ENCODE data around the gene KCNQ5.

KCNQ5 gene

DNA sequence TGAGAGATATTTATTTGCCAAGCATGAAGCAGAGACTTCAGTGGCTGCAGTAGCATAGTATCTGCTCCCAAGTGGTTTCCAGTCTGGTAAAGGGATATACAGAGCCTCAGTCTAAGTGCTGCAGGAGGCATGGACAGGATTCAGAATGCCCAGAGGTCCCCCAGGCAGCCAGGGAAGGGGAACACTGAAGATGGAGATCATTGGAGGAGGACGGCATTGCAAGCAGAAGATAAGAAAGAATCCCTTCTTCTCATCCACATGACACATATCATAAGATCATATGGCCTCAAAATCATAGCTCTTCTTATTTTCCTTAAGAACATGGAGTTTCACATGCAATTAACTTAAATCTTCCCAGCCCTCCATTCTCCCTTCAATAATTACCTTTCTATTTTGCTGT, 136.1 kb downstream of the KCNQ5 start:
- no peaks in the 10 kb centered on the region for H3K9me3 Mint-ChIP-seq
- H3K27me3 Mint-ChIP-seq: no peaks in the 10 kb centered on the region
- H3K36me3 Mint-ChIP-seq: no peaks in the 10 kb centered on the region
- CTCF ChIA-PET: no interaction called here
- H3K27ac Mint-ChIP-seq: no peak overlapping the region
- no peak for DNase-seq
- H3K4me1 Mint-ChIP-seq: no peaks in the 10 kb centered on the region
- H3K4me3 Mint-ChIP-seq: no peak overlapping the region

DNA sequence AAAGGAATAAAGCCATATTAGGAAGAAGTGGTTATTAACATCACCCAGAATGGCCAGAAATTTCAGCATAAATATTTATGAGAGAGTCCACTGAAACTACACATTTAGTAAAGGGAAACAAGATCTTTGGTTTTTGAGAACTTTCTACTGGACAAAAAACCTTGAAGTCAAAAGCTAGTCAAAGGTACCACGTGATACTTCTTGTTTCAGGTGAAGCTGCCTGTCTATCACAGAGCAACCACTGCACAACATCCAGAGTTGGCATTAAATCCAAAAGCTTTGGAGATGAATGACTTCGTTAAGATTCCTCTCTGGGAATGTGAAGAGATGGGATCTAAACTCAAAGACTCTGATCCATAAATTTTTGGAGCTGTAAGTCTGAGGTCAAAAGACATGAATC, 137.0 kb downstream of the KCNQ5 start:
- H3K9me3 Mint-ChIP-seq: no peaks in the 10 kb centered on the region
- H3K36me3 Mint-ChIP-seq: no peaks in the 10 kb centered on the region
- H3K4me1 Mint-ChIP-seq: no peaks in the 10 kb centered on the region
- CTCF ChIA-PET: no interaction called here
- H3K4me3 Mint-ChIP-seq: no peak overlapping the region
- no peaks in the 10 kb centered on the region for H3K27me3 Mint-ChIP-seq
- no peak for DNase-seq
- H3K27ac Mint-ChIP-seq: no peak overlapping the region

DNA sequence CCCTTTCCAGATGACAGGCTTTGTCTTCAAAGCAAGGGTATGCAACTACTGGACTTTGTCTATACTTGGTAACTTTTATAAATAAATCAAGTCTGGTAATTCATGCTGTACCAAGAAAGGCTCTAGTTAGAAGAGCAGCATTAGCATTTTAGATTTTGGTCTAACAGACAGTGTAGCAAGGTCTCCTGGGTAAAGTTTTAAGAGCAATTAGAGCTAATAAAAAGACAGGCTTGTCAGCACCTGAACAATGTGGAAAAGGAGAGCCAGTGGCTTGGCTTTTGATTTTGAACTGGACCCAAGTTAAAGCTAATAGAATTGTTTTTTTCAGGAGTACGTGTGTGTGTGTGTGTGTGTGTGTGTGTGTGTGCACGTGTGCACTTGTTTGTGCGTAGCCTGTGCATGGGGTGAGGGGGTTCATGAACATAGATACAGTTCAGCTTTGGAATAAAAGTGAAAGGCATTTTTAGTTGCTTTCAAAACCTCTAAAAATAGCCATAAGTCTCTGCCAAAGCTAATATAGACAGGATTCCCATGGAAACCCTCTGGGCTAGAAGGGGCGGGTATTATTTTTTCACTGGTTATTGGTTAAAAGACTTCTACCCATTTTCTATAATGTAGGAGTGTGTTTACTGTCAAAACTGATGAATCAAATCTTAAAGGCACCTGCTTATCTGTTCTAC, 138.4 kb downstream of the KCNQ5 start:
- H3K36me3 Mint-ChIP-seq: no peaks in the 10 kb centered on the region
- CTCF ChIA-PET: interaction anchor here (0.8 kb wide), 1 partner anchor 26 kb away, joined by 3 read pairs; no protein-coding TSS in a partner anchor
- H3K27me3 Mint-ChIP-seq: no peaks in the 10 kb centered on the region
- no peak overlapping the region for H3K27ac Mint-ChIP-seq
- H3K4me3 Mint-ChIP-seq: no peak overlapping the region
- no peaks in the 10 kb centered on the region for H3K4me1 Mint-ChIP-seq
- DNase-seq: no peak
- H3K9me3 Mint-ChIP-seq: no peaks in the 10 kb centered on the region

DNA sequence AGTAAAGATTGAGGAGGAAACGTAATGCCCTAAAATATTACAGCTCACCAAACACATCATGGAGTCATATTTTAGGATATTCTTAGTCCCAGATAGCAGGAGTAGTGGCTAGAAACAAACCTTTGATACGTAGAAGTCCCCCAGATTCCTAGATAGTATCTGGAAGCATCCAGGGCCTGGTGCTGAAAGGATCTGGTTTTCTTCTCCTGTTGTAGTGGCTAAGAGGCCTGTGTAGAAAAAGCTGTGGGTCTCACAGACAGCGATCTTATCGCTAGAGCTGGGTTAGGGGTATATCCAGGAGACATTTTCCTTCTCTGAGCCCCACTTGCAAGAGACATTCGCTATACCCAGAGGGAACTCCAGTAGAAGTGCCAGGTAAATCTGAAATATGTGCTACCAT, 139.9 kb downstream of the KCNQ5 start:
- Mint-ChIP-seq H3K27me3 (no peaks in the 10 kb centered on the region), H3K4me3 (no peak overlapping the region), H3K27ac (no peak overlapping the region), H3K36me3 (no peaks in the 10 kb centered on the region), H3K4me1 (no peaks in the 10 kb centered on the region), H3K9me3 (no peaks in the 10 kb centered on the region)
- CTCF ChIA-PET: no interaction called here
- no peak for DNase-seq

DNA sequence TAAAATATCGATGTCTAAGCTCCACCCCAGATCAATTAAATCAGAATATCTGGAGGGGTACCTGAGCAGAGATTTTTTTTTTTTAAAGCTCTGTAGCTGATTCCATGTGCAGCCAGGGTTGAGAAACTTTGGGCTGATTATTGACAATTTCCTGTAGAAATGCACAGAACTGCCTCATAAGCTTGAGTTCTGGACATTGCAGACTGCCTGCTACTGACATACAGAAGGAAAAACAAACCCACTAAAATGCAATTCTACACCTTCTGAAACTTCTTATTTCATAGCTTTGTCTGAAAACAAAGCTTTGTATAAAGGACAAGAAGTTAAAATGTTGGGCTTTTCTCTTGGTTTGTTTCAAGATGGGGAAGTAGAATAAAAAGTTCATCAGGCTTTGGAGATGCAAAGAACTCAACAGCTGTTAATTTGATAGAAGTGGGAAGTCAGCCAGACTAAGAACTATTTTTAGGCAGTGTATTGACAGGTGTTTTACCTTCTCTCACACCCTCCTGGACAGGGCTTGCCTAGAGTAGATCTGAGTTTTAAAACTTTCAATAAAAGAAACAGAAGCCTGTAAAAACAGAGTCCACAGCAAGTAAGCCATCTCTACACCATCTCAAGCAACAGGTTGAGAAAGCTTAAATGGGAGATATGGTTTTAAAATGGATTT, 147.7 kb downstream of the KCNQ5 start:
- Mint-ChIP-seq H3K27ac (no peak overlapping the region), H3K9me3 (no peaks in the 10 kb centered on the region), H3K4me3 (no peak overlapping the region), H3K27me3 (no peaks in the 10 kb centered on the region), H3K36me3 (no peaks in the 10 kb centered on the region), H3K4me1 (no peaks in the 10 kb centered on the region)
- CTCF ChIA-PET: no interaction called here
- no peak for DNase-seq

DNA sequence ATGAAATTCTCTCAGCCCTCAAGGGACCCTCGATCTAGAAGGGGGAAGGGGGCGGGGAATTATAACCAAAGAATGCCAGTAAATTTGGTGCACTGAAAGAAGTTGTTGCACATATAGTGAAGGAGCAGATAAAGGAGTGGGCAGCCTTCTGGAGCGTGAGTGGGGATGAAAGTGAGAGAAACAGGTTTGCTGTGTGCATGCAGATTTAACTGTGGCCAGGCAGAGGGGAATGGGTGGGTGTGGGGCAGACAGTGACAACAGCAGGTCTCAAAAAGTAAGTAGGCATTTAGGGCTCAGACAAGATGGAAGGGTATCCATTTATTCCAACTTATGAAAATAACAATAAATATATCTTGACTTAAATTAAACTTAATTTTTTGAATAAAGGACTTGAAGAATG, 149.1 kb downstream of the KCNQ5 start:
- no peak for DNase-seq
- Mint-ChIP-seq H3K36me3 (no peaks in the 10 kb centered on the region), H3K27ac (no peak overlapping the region), H3K27me3 (no peaks in the 10 kb centered on the region), H3K9me3 (no peaks in the 10 kb centered on the region), H3K4me3 (no peak overlapping the region), H3K4me1 (no peaks in the 10 kb centered on the region)
- CTCF ChIA-PET: no interaction called here

DNA sequence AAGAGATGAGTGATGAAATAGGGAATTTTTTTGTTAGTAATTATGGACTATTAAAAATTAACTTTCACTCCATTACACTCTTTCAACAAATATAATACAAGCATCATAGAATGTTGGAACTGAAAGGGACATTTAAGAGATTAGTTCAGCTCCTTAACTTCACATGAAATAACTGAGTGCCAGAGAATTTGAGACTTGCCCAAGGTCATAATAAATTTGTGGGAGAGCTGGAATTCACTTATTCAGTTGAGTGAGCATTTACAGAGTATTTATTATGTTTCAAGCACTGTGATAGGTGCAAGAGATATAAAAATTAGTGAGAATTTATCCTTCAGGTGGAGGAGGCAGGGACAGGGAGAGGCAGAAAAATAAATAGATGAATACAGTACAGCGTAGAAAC, 154.6 kb downstream of the KCNQ5 start:
- Mint-ChIP-seq H3K4me1 (no peaks in the 10 kb centered on the region), H3K4me3 (no peak overlapping the region), H3K27ac (no peak overlapping the region), H3K9me3 (no peaks in the 10 kb centered on the region), H3K27me3 (no peaks in the 10 kb centered on the region), H3K36me3 (no peaks in the 10 kb centered on the region)
- no peak for DNase-seq
- CTCF ChIA-PET: no interaction called here

DNA sequence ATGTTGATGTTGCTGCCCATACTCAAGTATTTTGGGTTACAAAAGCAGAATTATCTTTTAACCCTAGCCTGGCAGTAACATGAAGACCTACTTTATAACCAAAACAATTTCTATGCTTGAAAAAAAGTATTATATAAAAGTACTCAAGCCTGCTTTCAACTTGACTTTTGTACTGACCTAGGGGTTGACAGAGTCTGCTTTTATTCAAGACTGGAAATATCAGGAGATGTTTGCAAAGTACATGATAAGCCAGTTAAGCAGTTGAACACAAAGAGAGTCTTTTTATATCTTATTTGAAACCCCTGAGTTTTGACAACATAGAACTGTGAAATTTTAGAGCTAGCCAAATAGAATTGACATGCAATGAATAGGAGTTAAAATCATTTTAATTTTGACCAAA, 159.8 kb downstream of the KCNQ5 start:
- H3K4me3 Mint-ChIP-seq: no peak overlapping the region
- CTCF ChIA-PET: no interaction called here
- DNase-seq: no peak
- no peak overlapping the region for H3K27ac Mint-ChIP-seq
- H3K36me3 Mint-ChIP-seq: no peaks in the 10 kb centered on the region
- H3K9me3 Mint-ChIP-seq: no peaks in the 10 kb centered on the region
- no peaks in the 10 kb centered on the region for H3K27me3 Mint-ChIP-seq
- no peaks in the 10 kb centered on the region for H3K4me1 Mint-ChIP-seq

DNA sequence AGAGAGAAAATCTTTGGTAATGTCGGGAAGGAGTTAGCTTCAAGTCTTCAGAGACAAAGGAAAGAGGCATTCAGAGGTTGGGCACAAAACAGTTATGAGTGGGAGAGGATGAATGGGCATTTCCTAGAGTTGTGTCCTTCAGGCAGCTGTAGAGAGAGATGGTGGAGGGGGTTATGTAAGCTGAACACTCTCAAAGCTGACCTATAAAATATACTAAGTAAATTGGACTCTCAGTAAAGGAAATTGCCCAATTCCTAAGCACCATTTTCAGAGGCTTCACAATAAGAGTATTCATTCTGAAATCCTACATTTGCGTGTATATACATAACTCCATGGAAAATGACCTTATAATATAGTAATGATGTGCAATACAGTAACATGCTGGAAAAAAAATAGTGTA, 161.2 kb downstream of the KCNQ5 start:
- no peaks in the 10 kb centered on the region for H3K4me1 Mint-ChIP-seq
- CTCF ChIA-PET: no interaction called here
- H3K9me3 Mint-ChIP-seq: no peaks in the 10 kb centered on the region
- H3K27ac Mint-ChIP-seq: no peak overlapping the region
- no peaks in the 10 kb centered on the region for H3K36me3 Mint-ChIP-seq
- no peak for DNase-seq
- H3K4me3 Mint-ChIP-seq: no peak overlapping the region
- no peaks in the 10 kb centered on the region for H3K27me3 Mint-ChIP-seq

DNA sequence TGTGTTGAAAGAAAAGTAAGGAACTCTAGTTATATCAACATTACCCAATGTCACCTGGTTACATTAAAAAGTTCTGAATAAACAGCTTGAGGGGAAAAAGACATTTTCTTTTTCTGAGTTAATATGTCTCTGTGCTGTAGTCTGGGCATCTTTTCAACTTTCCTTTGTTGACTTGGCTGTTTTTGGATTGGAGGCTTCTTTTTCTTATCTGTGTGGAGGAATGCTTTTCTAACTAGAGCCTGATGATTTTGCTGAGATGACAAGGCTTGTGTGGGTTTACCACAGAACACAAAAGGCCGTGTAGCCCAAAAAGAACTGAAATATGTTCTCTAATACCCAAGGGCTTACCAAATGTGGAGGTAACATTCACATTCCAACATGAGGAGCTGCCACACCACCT, 161.8 kb downstream of the KCNQ5 start:
- Mint-ChIP-seq H3K4me1 (no peaks in the 10 kb centered on the region), H3K9me3 (no peaks in the 10 kb centered on the region), H3K27ac (no peak overlapping the region), H3K27me3 (no peaks in the 10 kb centered on the region), H3K36me3 (no peaks in the 10 kb centered on the region), H3K4me3 (no peak overlapping the region)
- DNase-seq: no peak
- CTCF ChIA-PET: no interaction called here

DNA sequence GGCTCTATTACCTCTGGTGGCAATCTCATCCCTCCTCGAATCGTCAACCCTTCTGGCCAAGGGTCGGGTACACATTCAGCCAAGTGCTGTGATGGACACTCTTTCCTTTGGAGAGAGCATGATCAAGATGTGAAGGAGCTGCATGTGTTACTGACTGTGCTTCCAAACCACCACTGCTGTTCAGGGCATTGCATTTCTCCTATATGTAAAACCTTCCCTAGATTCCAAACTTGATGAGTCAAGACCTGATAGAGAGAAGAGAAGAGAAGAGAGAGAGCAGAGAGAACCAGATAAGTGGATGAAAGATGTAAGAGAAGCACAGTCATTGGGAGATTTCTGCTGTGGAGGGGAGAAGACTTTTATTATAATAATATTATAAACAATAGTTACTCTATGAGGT, 162.2 kb downstream of the KCNQ5 start:
- Mint-ChIP-seq H3K27ac (no peak overlapping the region), H3K36me3 (no peaks in the 10 kb centered on the region), H3K27me3 (no peaks in the 10 kb centered on the region), H3K4me1 (no peaks in the 10 kb centered on the region), H3K9me3 (no peaks in the 10 kb centered on the region), H3K4me3 (no peak overlapping the region)
- no peak for DNase-seq
- CTCF ChIA-PET: no interaction called here

DNA sequence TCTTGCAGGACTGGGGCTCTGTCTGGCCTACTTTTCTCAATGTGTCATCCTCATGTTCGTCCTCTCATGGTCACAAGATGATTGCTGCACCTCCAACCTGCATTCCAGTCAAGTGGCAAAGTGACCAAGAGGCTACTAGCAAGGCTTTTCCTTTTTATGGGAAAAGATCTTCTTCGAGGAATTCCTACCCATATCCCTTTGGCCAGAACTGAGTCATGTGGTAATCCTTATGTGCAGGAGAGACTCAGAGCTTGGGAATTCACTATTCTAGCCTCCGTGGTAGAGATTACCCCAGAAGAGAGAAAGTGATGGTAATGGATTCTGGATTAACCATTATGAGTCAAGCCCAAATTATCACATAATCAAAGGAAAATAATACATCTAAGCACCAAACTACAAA, 162.7 kb downstream of the KCNQ5 start:
- H3K36me3 Mint-ChIP-seq: no peaks in the 10 kb centered on the region
- H3K9me3 Mint-ChIP-seq: no peaks in the 10 kb centered on the region
- H3K27ac Mint-ChIP-seq: no peak overlapping the region
- no peaks in the 10 kb centered on the region for H3K4me1 Mint-ChIP-seq
- no peak overlapping the region for H3K4me3 Mint-ChIP-seq
- CTCF ChIA-PET: no interaction called here
- DNase-seq: no peak
- no peaks in the 10 kb centered on the region for H3K27me3 Mint-ChIP-seq

DNA sequence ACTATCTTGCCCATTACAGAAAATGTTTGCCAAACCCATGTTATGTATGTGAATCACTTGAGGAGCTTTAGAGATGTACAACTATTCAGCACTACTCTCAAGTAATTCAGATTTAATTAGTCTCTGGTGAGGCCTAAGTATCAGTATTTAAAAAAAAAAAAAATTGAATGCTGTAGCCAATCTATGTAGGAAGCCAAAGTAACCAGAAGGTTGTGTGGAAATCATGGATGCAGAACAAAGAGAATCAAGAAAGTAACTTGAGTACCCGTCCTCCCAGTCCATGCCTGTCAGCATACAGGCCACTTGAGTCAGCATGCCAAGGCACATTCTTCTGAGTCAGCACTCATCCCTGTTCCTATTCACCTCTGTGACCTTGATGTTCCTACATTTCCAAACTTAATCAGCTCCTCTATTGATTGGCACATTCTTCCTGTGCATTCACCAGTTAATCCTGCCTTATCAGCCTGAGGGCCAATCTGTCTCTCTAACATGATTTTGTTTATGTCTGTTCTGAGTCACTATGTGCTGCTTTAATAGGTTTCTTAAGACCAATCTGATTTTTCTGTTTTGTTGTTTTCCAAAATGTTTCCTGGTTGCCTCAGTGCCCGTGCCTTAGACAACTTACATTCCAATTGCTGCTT, 165.6 kb downstream of the KCNQ5 start:
- no peak for DNase-seq
- CTCF ChIA-PET: interaction anchor here (0.9 kb wide), 1 partner anchor 342 kb away, joined by 3 read pairs; no protein-coding TSS in a partner anchor
- Mint-ChIP-seq H3K27me3 (no peaks in the 10 kb centered on the region), H3K4me1 (no peaks in the 10 kb centered on the region), H3K36me3 (no peaks in the 10 kb centered on the region), H3K4me3 (no peak overlapping the region), H3K9me3 (no peaks in the 10 kb centered on the region), H3K27ac (no peak overlapping the region)

DNA sequence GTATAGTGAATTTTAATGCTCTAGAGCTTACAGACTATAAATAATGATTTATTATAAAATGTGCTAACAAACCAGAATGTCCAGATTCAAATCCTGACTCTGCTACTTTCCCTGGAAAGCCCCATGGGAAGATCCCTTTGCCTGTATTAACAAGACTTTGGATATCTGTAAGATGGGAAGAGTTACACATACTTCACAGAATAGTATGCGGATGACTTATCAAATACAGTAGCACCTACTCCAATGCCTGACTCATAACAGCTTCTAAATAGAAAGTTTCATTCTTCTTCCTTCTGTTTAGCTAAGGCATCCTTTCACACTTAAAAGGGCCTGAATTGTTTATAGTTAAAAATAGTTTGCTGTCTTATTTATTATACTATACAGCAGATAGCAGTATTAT, 166.3 kb downstream of the KCNQ5 start:
- no peak for DNase-seq
- CTCF ChIA-PET: no interaction called here
- H3K27ac Mint-ChIP-seq: no peak overlapping the region
- H3K4me1 Mint-ChIP-seq: no peaks in the 10 kb centered on the region
- no peaks in the 10 kb centered on the region for H3K36me3 Mint-ChIP-seq
- H3K4me3 Mint-ChIP-seq: no peak overlapping the region
- no peaks in the 10 kb centered on the region for H3K9me3 Mint-ChIP-seq
- no peaks in the 10 kb centered on the region for H3K27me3 Mint-ChIP-seq

DNA sequence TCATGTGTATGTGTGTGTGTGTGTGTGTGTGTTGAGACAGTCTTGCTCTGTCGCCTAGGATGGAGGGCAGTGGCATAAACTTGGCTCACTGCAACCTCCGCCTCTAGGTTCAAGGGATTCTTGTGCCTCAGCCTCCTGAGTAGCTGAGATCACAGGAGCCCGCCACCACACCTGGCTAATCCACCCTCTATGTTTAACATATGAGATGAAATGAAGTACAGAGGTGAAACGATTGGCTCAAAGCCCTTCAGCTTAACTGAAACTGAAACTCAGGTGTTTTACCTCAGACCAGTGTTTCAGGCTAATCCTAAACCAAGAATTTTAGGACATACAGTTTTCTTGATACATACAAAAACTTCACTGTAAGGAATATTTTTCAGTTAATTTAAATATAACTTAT, 167.3 kb downstream of the KCNQ5 start:
- no peaks in the 10 kb centered on the region for H3K27me3 Mint-ChIP-seq
- H3K27ac Mint-ChIP-seq: no peak overlapping the region
- no peaks in the 10 kb centered on the region for H3K9me3 Mint-ChIP-seq
- CTCF ChIA-PET: no interaction called here
- no peaks in the 10 kb centered on the region for H3K4me1 Mint-ChIP-seq
- no peaks in the 10 kb centered on the region for H3K36me3 Mint-ChIP-seq
- H3K4me3 Mint-ChIP-seq: no peak overlapping the region
- DNase-seq: no peak
